Adrenal gland (tissue), 12 donors: Measurements from ENCODE around the gene STAP1. TPM values are rescaled to one million over a fixed set of nuclear protein-coding genes. Genes with fewer than 3 reads are reported as not detected.

Source experiments
- DNase-seq, 7 donors: peaks; one replicate each; pipeline ENCODE4 v3.0.0-alpha.2; 2019 to 2020
- H3K27ac ChIP-seq, 5 donors: fragments of 200-600 bp; sonication (generic) in 4 of 5; 1 replicate in 3 of 5; 2 replicates in 2 of 5; pipeline versions ENCODE4 v1.5.1 to v1.8.0; 2016 to 2020; ENCODE audit warnings: mild to moderate bottlenecking in 1 of 5
- H3K27me3 ChIP-seq: fragments of 200-600 bp; 2 replicates; pipeline ENCODE4 v1.8.0; 2021
- H3K36me3 ChIP-seq, 2 donors: fragments of 200-600 bp; replicated peaks in 1 of 2; 1 replicate in 1 of 2; 2 replicates in 1 of 2; pipeline versions ENCODE4 v1.5.1 to v1.8.0; 2018 to 2022
- H3K4me1 ChIP-seq, 2 donors: fragments of 200-600 bp; replicated peaks in 1 of 2; 1 replicate in 1 of 2; 2 replicates in 1 of 2; pipeline versions ENCODE4 v1.5.1 to v1.8.0; 2018 to 2021
- H3K4me3 ChIP-seq, 4 donors: fragments of 200-600 bp; sonication (generic) in 3 of 4; one replicate each; pipeline ENCODE4 v1.5.1; 2016 to 2018
- H3K9me3 ChIP-seq, 3 donors: fragments of 200-600 bp; sonication (generic) in 1 of 3; replicated peaks in 1 of 3; 1 replicate in 2 of 3; 2 replicates in 1 of 3; pipeline versions ENCODE4 v1.5.1 to v1.8.0; 2016 to 2021
- POLR2A ChIP-seq, 2 donors: fragments of 450-650 bp; IDR thresholded peaks; one replicate each; pipeline ENCODE4 v1.6.1; 2017; ENCODE audit warnings: antibody characterized with exemption in 2 of 2, mild to moderate bottlenecking in 2 of 2, moderate library complexity in 1 of 2
- intact Hi-C, 2 donors: fragments of 100-400 bp; cut with DNase I; formaldehyde crosslinking; loops; one replicate each; pipeline versions ENCODE4 v1.14.1 to v1.15.0; 2022 to 2023
- polyA plus RNA-seq, 3 donors: library from polyadenylated mRNA; stranded (reverse); fragments of 200-250 nt in 2 of 3; fragments of 350-450 nt in 1 of 3; fragmentation: Illumina TruSeq in 1 of 3; extraction: RNeasy Lipid Tissue Mini Kit (QIAGEN cat#74804) in 1 of 3; gene quantifications; one replicate each; pipeline ENCODE4 v1.2.3, GENCODE V29; 2013 to 2014
- small RNA-seq, 2 donors: library from RNA; depleted of rRNA; stranded (forward); fragments of <200 nt; gene quantifications; one replicate each; pipeline ENCODE3, GENCODE V24; 2016
- total RNA-seq, 9 donors: library from RNA; depleted of rRNA in 4 of 9; stranded (reverse); fragments of >200 nt in 4 of 9; fragments of 120-200 nt in 1 of 9; fragmentation: NEBNext Ultra II Directional in 1 of 9; extraction: Animal tissue kit (Norgen Biotek cat#: 25700) in 1 of 9; gene quantifications; one replicate each; pipeline versions ENCODE4 v1.1.0 to v1.2.4, GENCODE V29; 2013 to 2023
- TF ChIP-seq, protein P1 (sequence below), 6 experiments: fragments of 450-650 bp in 4 of 6; fragments of 200-600 bp in 2 of 6; sonication (generic) in 1 of 6; IDR thresholded peaks; 1 replicate in 5 of 6; 2 replicates in 1 of 6; pipeline versions ENCODE4 v1.5.1 to v1.8.0; 2016 to 2021; ENCODE audit warnings: antibody characterized with exemption in 6 of 6, mild to moderate bottlenecking in 2 of 6, moderate library complexity in 1 of 6
- donor health status: healthy with polysubstance abuse.
- donor health status: Bipolar disorder and iron deficiency.
- donor health status: DM: yes; HTN: yes; CAD: no.
- donor health status: DM: no; HTN: no; CAD: no.
- donor health status: DM: no; HTN: no; CAD: no.
- donor health status: DM: yes; HTN: yes; CAD: no.

STAP1 gene
- total and polyA plus RNA-seq, 12 donors, result 0.10 to 0.13 TPM; not detected in 10

- H3K9me3 ChIP-seq, result no peaks in the 10 kb centered on the region
- no peak for DNase-seq
- H3K27ac ChIP-seq, result no peak overlapping the region
- no peak overlapping the region for H3K4me3 ChIP-seq
- no peaks in the 10 kb centered on the region for H3K4me1 ChIP-seq
- no peaks in the 10 kb centered on the region for H3K27me3 ChIP-seq
- no peak for TF ChIP-seq POLR2A (IDR thresholded peaks at IDR 0.05)
- TF ChIP-seq, protein P1, sequence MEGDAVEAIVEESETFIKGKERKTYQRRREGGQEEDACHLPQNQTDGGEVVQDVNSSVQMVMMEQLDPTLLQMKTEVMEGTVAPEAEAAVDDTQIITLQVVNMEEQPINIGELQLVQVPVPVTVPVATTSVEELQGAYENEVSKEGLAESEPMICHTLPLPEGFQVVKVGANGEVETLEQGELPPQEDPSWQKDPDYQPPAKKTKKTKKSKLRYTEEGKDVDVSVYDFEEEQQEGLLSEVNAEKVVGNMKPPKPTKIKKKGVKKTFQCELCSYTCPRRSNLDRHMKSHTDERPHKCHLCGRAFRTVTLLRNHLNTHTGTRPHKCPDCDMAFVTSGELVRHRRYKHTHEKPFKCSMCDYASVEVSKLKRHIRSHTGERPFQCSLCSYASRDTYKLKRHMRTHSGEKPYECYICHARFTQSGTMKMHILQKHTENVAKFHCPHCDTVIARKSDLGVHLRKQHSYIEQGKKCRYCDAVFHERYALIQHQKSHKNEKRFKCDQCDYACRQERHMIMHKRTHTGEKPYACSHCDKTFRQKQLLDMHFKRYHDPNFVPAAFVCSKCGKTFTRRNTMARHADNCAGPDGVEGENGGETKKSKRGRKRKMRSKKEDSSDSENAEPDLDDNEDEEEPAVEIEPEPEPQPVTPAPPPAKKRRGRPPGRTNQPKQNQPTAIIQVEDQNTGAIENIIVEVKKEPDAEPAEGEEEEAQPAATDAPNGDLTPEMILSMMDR (IDR thresholded peaks at IDR 0.05), result no peak
- H3K36me3 ChIP-seq, result no peaks in the 10 kb centered on the region
- intact Hi-C loops, result no loop called here
Observed at GRCh38 chr4:67651536-67651935, 93.0 kb downstream of the STAP1 start.

Small RNA genes within 50 kb of the gene (small RNA-seq; reads per million reads assigned to genes)
- gene AC096720.1, result 0 reads per million in 2 donors

Other genes with a start within 250 kb of the STAP1 start
- gene CENPC, start 13.2 kb upstream of the STAP1 start, total RNA-seq, result 10 to 100 TPM in 7 of 9 donors, 1 to 10 TPM in 2; 8.0 to 31.1 (median 19.9) TPM
- gene CENPC, start 13.2 kb upstream of the STAP1 start, polyA plus RNA-seq, result 10 to 100 TPM in 1 of 3 donors, 1 to 10 TPM in 2; 5.8 to 14.5 (median 7.2) TPM
- 10 to 100 TPM; 31.4 to 77.0 (median 46.4) TPM for gene UBA6, start 142.4 kb downstream of the STAP1 start, total RNA-seq
- 10 to 100 TPM in 2 of 3 donors, 1 to 10 TPM in 1; 7.5 to 27.2 (median 11.7) TPM for gene UBA6, start 142.4 kb downstream of the STAP1 start, polyA plus RNA-seq
- 100 to 1,000 TPM in 1 of 9 donors, under 1 TPM in 2, not detected in 6; 0.11 to 187 (median 0.21) TPM for gene GNRHR, start 195.7 kb downstream of the STAP1 start, total RNA-seq
- 1 to 10 TPM in 1 of 3 donors, not detected in 2; 1.8 TPM for gene GNRHR, start 195.7 kb downstream of the STAP1 start, polyA plus RNA-seq